T-helper 2 cell treated with Interferon-gamma antibody and Interleukin-4, amounts not matched to agents 5 μg/mL and 100 μg/mL, for 36 hours (primary cell): ENCODE data around the gene CYP17A1.
A peak's percentile ranks its signal among the peaks of the same experiment; 100 is the strongest.
"Not testable (repeated sequence)": the region's sequence is repeated elsewhere in the genome, so short reads cannot be mapped to it uniquely, and the experiment has no call there.

Source experiments
- DNase-seq: peaks from one replicate; pipeline ENCODE4 v3.0.0; 2021; ENCODE audit warnings: low spot score
- H3K27ac Mint-ChIP-seq: one replicate; pipeline ENCODE4 v1.8.0; 2021; ENCODE audit warnings: mild to moderate bottlenecking, mixed read lengths
- H3K27me3 Mint-ChIP-seq: one replicate; pipeline ENCODE4 v1.8.0; 2021; ENCODE audit warnings: low read depth, mixed read lengths
- H3K36me3 Mint-ChIP-seq: one replicate; pipeline ENCODE4 v1.8.0; 2021; ENCODE audit warnings: low read depth, mixed read lengths
- H3K4me1 Mint-ChIP-seq: one replicate; pipeline ENCODE4 v1.8.0; 2021; ENCODE audit warnings: low read depth, mixed read lengths
- H3K4me3 Mint-ChIP-seq: one replicate; pipeline ENCODE4 v1.8.0; 2022; ENCODE audit warnings: mild to moderate bottlenecking, moderate library complexity, mixed read lengths
- H3K9me3 Mint-ChIP-seq: one replicate; pipeline ENCODE4 v1.8.0; 2021; ENCODE audit warnings: mixed read lengths

The CYP17A1 gene

GRCh38 chr10:102850025-102850518 lies 12.9 kb upstream of the CYP17A1 start:
- Mint-ChIP-seq H3K27me3 (no peaks in the 10 kb centered on the region), H3K27ac (no peak overlapping the region), H3K4me1 (peaks cover 5% of the 10 kb centered on the region), H3K9me3 (no peaks in the 10 kb centered on the region), H3K4me3 (no peak overlapping the region), H3K36me3 (no peaks in the 10 kb centered on the region)
- DNase-seq = no peak

- no peak overlapping the region for H3K4me3 Mint-ChIP-seq
- H3K4me1 Mint-ChIP-seq = no peaks in the 10 kb centered on the region
- H3K27me3 Mint-ChIP-seq = peaks cover 8% of the 10 kb centered on the region
- H3K27ac Mint-ChIP-seq = no peak overlapping the region
- no peaks in the 10 kb centered on the region for H3K36me3 Mint-ChIP-seq
- H3K9me3 Mint-ChIP-seq = no peaks in the 10 kb centered on the region
- DNase-seq = no peak
Observed at GRCh38 chr10:102845352-102845902, 8.2 kb upstream of the CYP17A1 start.

- H3K4me3 Mint-ChIP-seq = not testable (repeated sequence)
Observed at GRCh38 chr10:102844190-102844776, 7.1 kb upstream of the CYP17A1 start.

DNA sequence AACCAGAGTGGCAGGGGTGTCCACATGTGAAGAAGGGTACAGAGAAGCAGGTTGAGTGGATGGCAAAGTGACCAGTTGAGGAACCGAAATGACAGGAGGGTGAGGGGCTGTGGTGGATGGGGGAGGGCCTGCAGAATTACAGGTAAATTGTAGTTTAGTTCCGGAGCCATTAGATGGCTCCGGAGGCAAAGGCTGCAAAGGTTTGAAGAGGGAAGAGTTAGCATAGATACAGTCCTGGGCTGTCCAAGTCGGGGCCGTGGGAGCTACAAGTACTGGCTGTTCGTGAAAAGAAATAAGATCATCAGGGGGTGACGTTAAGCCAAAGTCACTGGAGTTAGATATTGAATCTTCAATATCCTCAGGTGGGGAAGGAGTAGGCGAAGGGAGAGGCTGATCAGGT lies 5.9 kb upstream of the CYP17A1 start:
- peaks cover 13% of the 10 kb centered on the region for H3K27me3 Mint-ChIP-seq
- H3K27ac Mint-ChIP-seq, DNase-seq, H3K36me3 Mint-ChIP-seq, H3K4me1 Mint-ChIP-seq, H3K9me3 Mint-ChIP-seq, H3K4me3 Mint-ChIP-seq: not testable (repeated sequence)

More at GRCh38 chr10:102844190-102844776, 7.1 kb upstream of the CYP17A1 start:
- H3K36me3 Mint-ChIP-seq, DNase-seq, H3K4me1 Mint-ChIP-seq, H3K27ac Mint-ChIP-seq, H3K9me3 Mint-ChIP-seq: not testable (repeated sequence)
- peaks cover 13% of the 10 kb centered on the region for H3K27me3 Mint-ChIP-seq

DNA sequence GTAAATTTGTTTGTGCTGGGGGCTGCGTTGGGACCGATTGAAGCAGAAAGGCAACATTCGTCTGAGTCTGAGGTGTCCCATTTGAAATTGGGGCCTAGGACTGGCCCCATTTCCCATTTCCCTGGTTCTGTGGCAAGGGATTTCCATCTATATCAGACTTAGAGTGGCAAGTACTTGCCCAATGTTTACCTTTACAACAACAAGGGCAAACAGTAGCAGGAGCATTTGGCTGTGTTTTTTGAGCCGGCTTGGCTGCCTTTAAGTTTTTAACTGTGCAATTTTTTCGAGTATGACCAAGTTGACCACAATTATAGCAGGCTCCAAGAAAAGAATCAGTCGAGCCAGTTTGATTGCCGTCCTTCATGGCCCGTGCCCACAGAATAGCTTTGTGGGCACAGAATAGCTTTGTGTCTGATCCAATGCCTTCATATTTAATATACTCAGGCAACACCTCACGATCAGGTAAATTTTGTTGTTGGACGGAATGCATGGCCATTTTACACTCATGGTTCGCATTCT lies 4.7 kb upstream of the CYP17A1 start:
- H3K27me3 Mint-ChIP-seq = peaks cover 16% of the 10 kb centered on the region
- H3K4me3 Mint-ChIP-seq = no peak overlapping the region
- H3K4me1 Mint-ChIP-seq = no peaks in the 10 kb centered on the region
- no peak for DNase-seq
- no peak overlapping the region for H3K27ac Mint-ChIP-seq
- H3K36me3 Mint-ChIP-seq = no peaks in the 10 kb centered on the region
- no peaks in the 10 kb centered on the region for H3K9me3 Mint-ChIP-seq

- H3K4me1 Mint-ChIP-seq, H3K4me3 Mint-ChIP-seq, H3K27ac Mint-ChIP-seq, H3K36me3 Mint-ChIP-seq, H3K9me3 Mint-ChIP-seq, DNase-seq: not testable (repeated sequence)
- H3K27me3 Mint-ChIP-seq = peaks cover 14% of the 10 kb centered on the region
Observed at GRCh38 chr10:102838276-102838927, 1.2 kb upstream of the CYP17A1 start.

DNA sequence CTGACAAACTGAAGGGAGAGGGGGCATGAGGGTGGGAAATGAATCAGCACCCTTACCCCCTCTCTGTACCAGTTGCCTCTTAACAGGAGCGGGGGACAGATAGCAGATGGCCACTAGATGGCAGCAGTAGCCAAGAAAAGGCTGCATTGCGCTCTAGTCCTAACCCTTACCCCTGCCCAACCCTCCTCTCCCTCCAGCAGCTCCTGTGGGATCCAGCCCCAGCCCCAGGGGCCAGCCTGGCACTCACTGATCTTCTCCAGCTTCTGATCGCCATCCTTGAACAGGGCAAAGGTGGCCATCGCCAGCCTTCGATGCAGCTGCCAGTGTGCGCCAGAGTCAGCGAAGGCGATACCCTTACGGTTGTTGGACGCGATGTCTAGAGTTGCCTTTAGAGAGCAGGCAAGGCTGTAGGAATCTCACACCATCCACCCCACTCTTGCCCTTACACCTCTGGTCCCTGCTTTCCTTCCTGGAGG lies 2.2 kb downstream of the CYP17A1 start:
- Mint-ChIP-seq H3K4me1 (peaks cover 4% of the 10 kb centered on the region), H3K27me3 (peaks cover 6% of the 10 kb centered on the region), H3K9me3 (no peaks in the 10 kb centered on the region), H3K27ac (no peak overlapping the region), H3K4me3 (no peak overlapping the region), H3K36me3 (no peaks in the 10 kb centered on the region)
- DNase-seq = peak; percentile 54

- DNase-seq = no peak
- H3K4me3 Mint-ChIP-seq = no peak overlapping the region
- H3K4me1 Mint-ChIP-seq = peaks cover 4% of the 10 kb centered on the region
- peaks cover 3% of the 10 kb centered on the region for H3K27me3 Mint-ChIP-seq
- H3K9me3 Mint-ChIP-seq = no peaks in the 10 kb centered on the region
- no peaks in the 10 kb centered on the region for H3K36me3 Mint-ChIP-seq
- no peak overlapping the region for H3K27ac Mint-ChIP-seq
Observed at GRCh38 chr10:102834143-102834542, 3.1 kb downstream of the CYP17A1 start.

GRCh38 chr10:102832987-102833386 lies 4.2 kb downstream of the CYP17A1 start:
- no peak for DNase-seq
- peaks cover 4% of the 10 kb centered on the region for H3K4me1 Mint-ChIP-seq
- H3K4me3 Mint-ChIP-seq = no peak overlapping the region
- H3K27ac Mint-ChIP-seq = no peak overlapping the region
- H3K27me3 Mint-ChIP-seq = peaks cover 3% of the 10 kb centered on the region
- no peaks in the 10 kb centered on the region for H3K36me3 Mint-ChIP-seq
- H3K9me3 Mint-ChIP-seq = no peaks in the 10 kb centered on the region

DNA sequence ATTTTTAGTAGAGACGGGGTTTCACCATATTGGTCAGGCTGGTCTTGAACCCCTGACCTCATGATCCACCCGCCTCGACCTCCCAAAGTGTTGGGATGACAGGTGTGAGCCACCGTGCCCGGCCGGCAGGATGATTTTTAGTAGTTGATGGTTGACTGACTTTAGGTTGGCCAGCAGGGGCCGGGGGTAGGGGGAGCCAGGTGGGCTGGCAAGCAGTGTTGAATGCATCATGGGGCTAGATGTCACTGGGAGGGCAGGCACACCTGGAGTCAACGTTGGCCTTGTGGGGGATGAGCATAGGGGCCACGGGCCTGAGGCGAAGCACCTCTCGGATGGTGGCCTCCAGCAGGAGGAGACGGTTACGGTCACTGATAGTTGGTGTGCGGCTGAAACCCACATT lies 5.0 kb downstream of the CYP17A1 start:
- no peaks in the 10 kb centered on the region for H3K36me3 Mint-ChIP-seq
- no peak for DNase-seq
- no peaks in the 10 kb centered on the region for H3K9me3 Mint-ChIP-seq
- H3K27ac Mint-ChIP-seq = no peak overlapping the region
- H3K27me3 Mint-ChIP-seq = peaks cover under 1% of the 10 kb centered on the region
- no peak overlapping the region for H3K4me3 Mint-ChIP-seq
- H3K4me1 Mint-ChIP-seq = peaks cover 4% of the 10 kb centered on the region

DNA sequence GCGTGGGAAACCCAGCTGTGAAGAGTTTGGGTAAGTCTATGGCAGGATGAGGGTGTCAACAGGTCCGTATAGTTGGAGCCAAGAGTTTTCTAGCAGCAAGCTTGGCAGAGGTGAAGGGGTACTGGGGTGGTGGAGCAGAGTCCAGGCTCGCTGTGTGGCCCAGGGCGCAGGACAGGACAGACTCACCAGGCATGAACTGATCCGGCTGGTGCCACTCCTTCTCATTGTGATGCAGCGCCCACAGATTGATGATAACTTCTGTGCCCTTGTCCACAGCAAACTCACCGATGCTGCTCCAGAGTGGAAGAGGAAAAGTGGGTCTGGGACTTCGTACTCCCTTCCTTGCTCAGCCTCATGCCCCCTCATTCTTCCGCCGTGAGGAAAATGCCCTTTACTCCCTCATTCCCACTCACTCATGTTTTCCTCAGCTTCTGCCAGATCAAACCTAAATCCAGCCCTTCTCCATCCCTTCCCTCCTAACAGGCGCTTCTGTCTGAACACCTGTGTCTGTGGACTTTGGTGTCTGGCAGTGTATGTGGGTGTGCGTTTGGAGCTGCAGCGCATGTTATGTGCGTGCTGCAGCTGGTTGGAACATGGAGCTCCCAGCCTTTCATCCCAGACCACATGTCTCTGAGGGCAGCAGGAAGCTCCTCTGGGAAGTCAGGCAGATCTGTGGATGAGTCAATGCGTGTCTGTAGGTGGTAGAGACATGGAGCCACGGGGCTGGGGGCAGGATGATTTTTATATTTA lies 5.7 kb downstream of the CYP17A1 start:
- no peaks in the 10 kb centered on the region for H3K27me3 Mint-ChIP-seq
- no peak for DNase-seq
- no peaks in the 10 kb centered on the region for H3K9me3 Mint-ChIP-seq
- H3K4me3 Mint-ChIP-seq = no peak overlapping the region
- no peaks in the 10 kb centered on the region for H3K36me3 Mint-ChIP-seq
- peaks cover 4% of the 10 kb centered on the region for H3K4me1 Mint-ChIP-seq
- no peak overlapping the region for H3K27ac Mint-ChIP-seq

DNA sequence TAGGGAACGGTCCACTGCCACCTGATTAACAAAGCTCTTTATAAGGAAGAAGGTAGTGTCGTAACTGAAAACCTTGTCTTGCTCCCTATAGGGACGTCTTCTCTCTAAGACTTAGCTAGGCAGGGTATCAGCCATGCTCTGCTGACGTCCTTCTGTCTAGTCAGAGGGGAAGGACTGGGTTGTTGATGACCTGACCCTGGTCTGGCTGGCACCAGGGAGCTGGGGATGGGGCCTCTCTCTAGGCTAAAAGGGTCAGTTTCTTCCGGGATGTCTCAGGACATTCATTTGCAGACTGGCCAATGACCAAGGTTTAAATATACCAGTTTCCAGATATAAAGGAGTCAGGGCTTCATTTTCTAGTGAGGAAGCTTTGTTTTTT lies 9.6 kb downstream of the CYP17A1 start:
- no peak for DNase-seq
- Mint-ChIP-seq H3K4me3 (no peak overlapping the region), H3K9me3 (no peaks in the 10 kb centered on the region), H3K36me3 (no peaks in the 10 kb centered on the region), H3K27me3 (no peaks in the 10 kb centered on the region), H3K27ac (no peak overlapping the region), H3K4me1 (no peaks in the 10 kb centered on the region)

DNA sequence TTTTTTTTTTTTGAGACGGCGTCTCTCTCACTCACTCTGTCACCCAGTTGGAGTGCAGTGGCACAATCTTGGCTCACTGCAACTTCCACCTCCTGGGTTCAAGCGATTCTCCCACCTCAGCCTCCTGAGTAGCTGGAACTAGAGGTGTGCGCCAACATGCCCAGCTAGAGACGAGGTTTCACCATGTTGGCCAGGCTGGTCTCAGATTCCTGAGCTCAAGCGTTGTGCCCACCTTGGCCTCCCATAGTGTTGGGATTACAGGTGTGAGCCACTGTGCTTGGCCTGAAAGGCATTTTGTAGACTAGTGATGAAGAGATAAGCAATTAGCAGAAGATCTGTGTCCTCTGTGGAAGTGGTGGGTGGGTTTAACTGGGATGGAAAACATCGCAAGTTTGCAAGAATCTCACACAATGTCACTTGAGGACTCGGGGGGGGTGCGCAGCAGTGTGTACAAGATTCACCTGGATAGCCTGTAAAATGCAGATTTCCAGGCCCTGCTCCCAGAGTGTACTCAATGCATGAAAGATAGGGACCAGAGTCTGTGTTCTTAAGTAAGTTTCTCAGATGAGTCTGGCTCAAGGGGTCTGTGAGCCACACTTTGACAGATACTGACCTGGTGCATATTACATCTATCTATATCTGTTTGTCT lies 10.9 kb downstream of the CYP17A1 start:
- no peaks in the 10 kb centered on the region for H3K36me3 Mint-ChIP-seq
- H3K4me3 Mint-ChIP-seq = no peak overlapping the region
- no peaks in the 10 kb centered on the region for H3K9me3 Mint-ChIP-seq
- H3K27ac Mint-ChIP-seq = no peak overlapping the region
- DNase-seq = no peak
- no peaks in the 10 kb centered on the region for H3K4me1 Mint-ChIP-seq
- no peaks in the 10 kb centered on the region for H3K27me3 Mint-ChIP-seq
